Ascending aorta (tissue), 2 donors: ENCODE measurements around the gene PRKAR1B. TPM values are rescaled to one million over a fixed set of nuclear protein-coding genes. Genes with fewer than 3 reads are reported as not detected.

Source experiments
- DNase-seq, 2 donors: peaks; one replicate each; pipeline ENCODE4 v3.0.0-alpha.2; 2019; ENCODE audit warnings: low spot score in 2 of 2
- H3K27ac ChIP-seq, 2 donors: fragments of 200-600 bp; sonication (generic); one replicate each; pipeline ENCODE4 v1.5.1; 2016 to 2017; ENCODE audit warnings: mild to moderate bottlenecking in 1 of 2
- H3K27me3 ChIP-seq: fragments of 200-600 bp; sonication (generic); one replicate; pipeline ENCODE4 v1.5.1; 2017
- H3K36me3 ChIP-seq, 2 donors: fragments of 200-600 bp; sonication (generic); one replicate each; pipeline ENCODE4 v1.5.1; 2016
- H3K4me1 ChIP-seq, 2 donors: fragments of 200-600 bp; sonication (generic); one replicate each; pipeline ENCODE4 v1.5.1; 2016 to 2017; ENCODE audit warnings: mild to moderate bottlenecking in 1 of 2
- H3K4me3 ChIP-seq, 2 donors: fragments of 200-600 bp; sonication (generic); one replicate each; pipeline ENCODE4 v1.5.1; 2016 to 2017; ENCODE audit warnings: mild to moderate bottlenecking in 1 of 2
- H3K9me3 ChIP-seq, 2 donors: fragments of 200-600 bp; sonication (generic); one replicate each; pipeline ENCODE4 v1.5.1; 2016
- intact Hi-C: fragments of 100-400 bp; cut with DNase I; formaldehyde crosslinking; loops from one replicate; pipeline ENCODE4 v1.15.1; 2023
- total RNA-seq: library from RNA; depleted of rRNA; stranded (reverse); fragments of >200 nt; gene quantifications from one replicate; pipeline ENCODE4 v1.1.0, GENCODE V29; 2016
- TF ChIP-seq, protein P1 (sequence below), 3 experiments: fragments of 200-600 bp in 2 of 3; fragments of 450-650 bp in 1 of 3; sonication (generic) in 2 of 3; IDR thresholded peaks; one replicate each; pipeline ENCODE4 v1.5.1; 2016 to 2019; ENCODE audit warnings: antibody characterized with exemption in 3 of 3, mild to moderate bottlenecking in 1 of 3, moderate library complexity in 1 of 3

The PRKAR1B gene
- total RNA-seq, 1 donor from 2014 or later: 13.0 TPM

DNA sequence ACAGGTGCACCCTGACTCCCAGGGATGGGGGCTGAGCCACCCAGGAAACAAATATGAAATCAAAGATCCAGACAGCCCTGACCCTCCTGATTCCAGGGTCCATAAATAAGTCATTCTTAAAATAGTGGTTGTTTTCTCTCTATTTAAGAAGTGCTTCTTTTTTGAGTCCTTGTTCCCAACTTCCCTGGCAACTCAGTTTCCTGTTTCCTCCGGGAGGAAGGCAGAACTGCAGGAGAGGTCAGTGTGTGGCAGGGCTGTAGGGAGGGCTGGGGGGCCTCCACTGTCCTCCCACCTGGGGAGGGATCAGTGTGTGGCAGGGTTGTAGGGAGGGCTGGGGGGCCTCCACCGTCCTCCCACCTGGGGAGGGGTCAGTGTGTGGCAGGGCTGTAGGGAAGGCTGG is 118.7 kb downstream of the PRKAR1B start:
- no peaks in the 10 kb centered on the region for H3K27me3 ChIP-seq
- no peak for DNase-seq
- H3K9me3 ChIP-seq: no peaks in the 10 kb centered on the region
- H3K36me3 ChIP-seq: no peaks in the 10 kb centered on the region
- H3K27ac ChIP-seq: peak overlapping the region; percentile 67 to 68
- H3K4me1 ChIP-seq: peaks cover 13 to 39% of the 10 kb centered on the region in 2 donors
- TF ChIP-seq, protein P1, sequence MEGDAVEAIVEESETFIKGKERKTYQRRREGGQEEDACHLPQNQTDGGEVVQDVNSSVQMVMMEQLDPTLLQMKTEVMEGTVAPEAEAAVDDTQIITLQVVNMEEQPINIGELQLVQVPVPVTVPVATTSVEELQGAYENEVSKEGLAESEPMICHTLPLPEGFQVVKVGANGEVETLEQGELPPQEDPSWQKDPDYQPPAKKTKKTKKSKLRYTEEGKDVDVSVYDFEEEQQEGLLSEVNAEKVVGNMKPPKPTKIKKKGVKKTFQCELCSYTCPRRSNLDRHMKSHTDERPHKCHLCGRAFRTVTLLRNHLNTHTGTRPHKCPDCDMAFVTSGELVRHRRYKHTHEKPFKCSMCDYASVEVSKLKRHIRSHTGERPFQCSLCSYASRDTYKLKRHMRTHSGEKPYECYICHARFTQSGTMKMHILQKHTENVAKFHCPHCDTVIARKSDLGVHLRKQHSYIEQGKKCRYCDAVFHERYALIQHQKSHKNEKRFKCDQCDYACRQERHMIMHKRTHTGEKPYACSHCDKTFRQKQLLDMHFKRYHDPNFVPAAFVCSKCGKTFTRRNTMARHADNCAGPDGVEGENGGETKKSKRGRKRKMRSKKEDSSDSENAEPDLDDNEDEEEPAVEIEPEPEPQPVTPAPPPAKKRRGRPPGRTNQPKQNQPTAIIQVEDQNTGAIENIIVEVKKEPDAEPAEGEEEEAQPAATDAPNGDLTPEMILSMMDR (IDR thresholded peaks at IDR 0.05): no peak
- no peak overlapping the region for H3K4me3 ChIP-seq
- intact Hi-C loops: loop anchor here (10.0 kb wide), 2 partner anchors 166 to 926 kb away; partner anchors contain the start of gene MAFK

DNA sequence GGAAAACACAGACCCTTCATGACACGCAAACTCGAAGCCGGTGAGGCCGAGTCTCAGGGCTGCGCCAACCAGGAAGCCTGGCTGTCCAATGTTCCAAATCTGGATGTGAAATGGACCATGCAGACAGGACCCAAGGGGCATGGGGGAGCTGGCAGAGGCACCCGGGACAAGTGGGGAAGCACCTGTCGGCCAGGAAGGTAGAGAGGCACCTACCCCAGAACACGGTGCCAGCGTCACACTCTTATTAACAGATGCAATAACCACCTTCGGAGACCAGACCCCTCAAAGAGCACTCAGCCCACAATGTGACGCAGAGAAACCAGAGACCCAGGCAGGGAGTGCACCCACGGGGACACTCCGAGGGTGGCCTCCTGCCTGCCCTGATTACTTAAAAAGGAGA is 119.1 kb downstream of the PRKAR1B start:
- H3K4me1 ChIP-seq: peaks cover 13 to 43% of the 10 kb centered on the region in 2 donors
- intact Hi-C loops: loop anchor here (10.0 kb wide), 2 partner anchors 167 to 927 kb away; partner anchors contain the start of gene MAFK
- no peak overlapping the region for H3K4me3 ChIP-seq
- H3K9me3 ChIP-seq: no peaks in the 10 kb centered on the region
- H3K27ac ChIP-seq: peak overlapping the region; percentile 67 to 68
- no peaks in the 10 kb centered on the region for H3K27me3 ChIP-seq
- no peak for DNase-seq
- TF ChIP-seq, protein P1 (IDR thresholded peaks at IDR 0.05): no peak
- no peaks in the 10 kb centered on the region for H3K36me3 ChIP-seq

DNA sequence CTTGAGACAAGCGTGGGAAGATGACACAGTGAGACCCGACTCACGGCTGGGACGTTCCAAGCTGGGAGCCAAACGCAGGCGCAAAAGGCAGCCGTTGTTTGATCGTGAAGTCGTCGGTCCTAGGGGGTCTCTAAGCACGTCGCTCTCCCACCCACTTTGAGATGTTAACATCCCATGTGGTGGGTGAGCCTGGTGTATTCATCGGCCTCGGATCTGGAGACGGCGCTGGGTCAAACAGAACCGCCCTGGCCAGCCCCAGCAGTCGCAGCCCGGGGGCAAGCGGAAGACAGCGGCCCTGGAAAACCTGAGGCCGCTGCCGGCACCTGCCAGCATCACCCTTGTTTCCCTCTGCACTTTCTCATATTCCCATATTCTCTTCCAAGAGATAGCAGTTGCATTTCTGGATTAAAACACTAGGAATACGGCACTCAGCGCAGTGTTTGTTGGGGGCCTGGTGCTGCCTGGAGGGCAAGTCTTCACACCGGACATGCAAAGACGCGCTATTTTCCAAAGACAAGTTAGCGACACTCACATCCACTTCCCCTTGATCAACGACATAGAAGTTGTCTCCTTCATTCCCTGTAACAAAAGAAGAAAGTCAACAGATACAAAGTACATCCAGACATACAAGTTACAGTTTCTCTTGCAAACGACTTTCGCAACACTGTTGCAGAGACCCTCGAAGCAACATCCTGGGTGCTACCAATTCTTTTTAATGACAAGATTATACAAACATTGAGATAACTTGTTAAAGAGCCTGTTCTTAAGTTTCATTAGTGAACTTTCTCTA is 121.2 kb downstream of the PRKAR1B start:
- Histone ChIP-seq H3K4me1 (peaks cover 20 to 57% of the 10 kb centered on the region in 2 donors), H3K27me3 (no peaks in the 10 kb centered on the region), H3K4me3 (no peak overlapping the region), H3K36me3 (no peaks in the 10 kb centered on the region), H3K9me3 (no peaks in the 10 kb centered on the region), H3K27ac (peak overlapping the region; percentile 98 to 99)
- intact Hi-C loops: loop anchor here (2.0 to 10.0 kb wide), 3 partner anchors 169 to 929 kb away; partner anchors contain the start of gene MAFK
- TF ChIP-seq, protein P1 (IDR thresholded peaks at IDR 0.05): no peak
- DNase-seq: no peak

DNA sequence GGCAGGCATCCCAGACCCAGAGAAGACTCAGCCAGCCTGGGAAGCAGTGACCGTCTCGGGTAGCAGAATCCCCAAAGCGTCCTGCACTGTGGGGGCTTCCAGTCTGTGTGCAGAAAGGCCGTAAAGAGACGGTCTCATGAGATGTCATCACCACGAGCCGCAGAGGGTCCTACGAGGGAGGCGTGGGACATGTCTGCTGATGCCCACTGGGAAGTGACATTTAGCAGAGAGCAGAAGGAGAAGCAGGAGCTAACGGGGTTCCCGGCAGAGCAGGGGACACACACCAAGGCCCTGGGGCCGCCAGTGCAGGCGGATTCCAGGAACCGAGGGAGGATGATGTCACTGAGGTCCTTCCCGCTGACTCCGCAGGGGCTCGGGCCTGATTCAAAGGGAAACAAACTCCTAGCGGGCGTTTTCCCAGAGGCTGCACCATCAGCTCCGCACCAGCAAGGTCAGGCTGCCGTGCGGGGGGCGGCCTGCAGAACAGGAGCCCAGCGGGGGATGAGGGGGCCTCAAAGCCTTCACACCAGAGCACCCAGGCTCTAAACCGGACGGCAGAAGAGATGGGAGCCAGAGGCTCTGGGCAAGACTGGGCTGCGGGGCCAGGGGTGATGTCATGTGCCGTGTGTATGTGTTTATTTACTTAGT is 122.1 kb downstream of the PRKAR1B start:
- Histone ChIP-seq H3K4me3 (peak overlapping the region in 1 of 2 donors; percentile 34), H3K27ac (peak overlapping the region; percentile 98 to 99), H3K27me3 (no peaks in the 10 kb centered on the region), H3K4me1 (peaks cover 20 to 56% of the 10 kb centered on the region in 2 donors), H3K9me3 (no peaks in the 10 kb centered on the region), H3K36me3 (no peaks in the 10 kb centered on the region)
- intact Hi-C loops: loop anchor here (1.0 to 10.0 kb wide), 10 partner anchors 48 to 930 kb away; partner anchors contain the start of gene MAFK
- TF ChIP-seq, protein P1 (IDR thresholded peaks at IDR 0.05): peak in 1 of 3 experiments; percentile 2
- DNase-seq: no peak

DNA sequence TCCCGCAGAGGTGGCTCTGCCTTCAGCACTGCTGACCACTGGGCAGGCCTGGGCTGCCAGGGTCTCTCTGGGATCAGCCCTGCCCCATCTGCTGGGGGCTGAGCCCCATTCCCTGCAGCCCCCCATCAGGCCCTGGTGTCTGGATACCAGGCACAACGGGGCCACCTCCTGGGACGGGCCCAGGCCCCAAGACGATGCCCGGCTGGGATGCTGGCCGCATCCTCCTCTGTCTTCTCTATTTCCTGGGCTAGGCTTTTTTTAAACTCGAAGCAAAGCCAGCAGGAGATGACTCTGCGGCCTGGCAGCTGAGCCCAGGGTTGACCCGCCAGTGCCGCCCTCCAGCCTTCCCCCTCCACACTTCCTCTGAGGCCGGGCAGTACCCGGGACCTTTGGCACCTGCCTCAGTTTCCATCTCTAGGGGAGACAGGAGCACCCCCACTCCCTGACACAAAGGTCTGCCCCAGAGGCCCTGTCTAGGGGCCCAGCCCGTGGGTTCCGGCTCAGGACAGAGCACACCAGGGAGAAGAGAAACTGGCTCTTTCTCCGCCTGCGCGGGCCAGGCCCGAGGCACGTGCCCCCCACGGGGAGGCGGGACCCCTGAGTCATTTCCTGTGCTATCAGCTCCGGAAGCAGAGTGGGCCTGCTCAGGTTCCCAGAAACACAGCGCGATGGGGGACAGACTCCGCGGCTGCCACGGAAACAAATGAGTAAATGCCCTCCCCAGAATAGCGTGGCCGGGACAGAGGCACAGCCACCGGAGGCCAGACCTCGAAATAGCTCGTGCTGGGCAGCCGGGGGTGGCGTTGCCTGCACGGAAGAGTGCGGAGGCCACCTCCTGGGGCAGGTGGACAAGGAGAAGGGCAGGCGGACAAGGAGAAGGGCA is 122.8 kb downstream of the PRKAR1B start:
- DNase-seq: peak; percentile 94 to 98
- H3K4me3 ChIP-seq: peak overlapping the region in 1 of 2 donors; percentile 34
- no peaks in the 10 kb centered on the region for H3K9me3 ChIP-seq
- H3K27me3 ChIP-seq: no peaks in the 10 kb centered on the region
- H3K4me1 ChIP-seq: peaks cover 20 to 60% of the 10 kb centered on the region in 2 donors
- H3K36me3 ChIP-seq: no peaks in the 10 kb centered on the region
- peak overlapping the region; percentile 98 to 99 for H3K27ac ChIP-seq
- intact Hi-C loops: loop anchor here (1.0 to 10.0 kb wide), 10 partner anchors 47 to 931 kb away; partner anchors contain the start of gene MAFK
- TF ChIP-seq, protein P1 (IDR thresholded peaks at IDR 0.05): peak in 2 of 3 experiments; percentile 26 to 62
